ENCODE results near the gene ITPKC.
"Not testable (repeated sequence)": the region's sequence is repeated elsewhere in the genome, so short reads cannot be mapped to it uniquely, and the experiment has no call there.

GRCh38 chr19:40771101-40771862 is 54.4 kb downstream of the ITPKC start:
- not testable (repeated sequence) for TF ChIP-seq CTCF (conservative IDR thresholded peaks at IDR 0.05; ENCODE audit: low read length); EZH2phosphoT487 (IDR thresholded peaks at IDR 0.05; ENCODE audit: borderline replicate concordance)
